Chondrocyte (in vitro differentiated cells): ENCODE data around the gene NRP2. TPM values are rescaled to one million over a fixed set of nuclear protein-coding genes. Genes with fewer than 3 reads are reported as not detected.

ENCODE experiments used
- DNase-seq: peaks from one replicate; pipeline ENCODE4 v3.0.0; 2021; ENCODE audit warnings: mixed read lengths, low spot score
- H3K27ac Mint-ChIP-seq: one replicate; pipeline ENCODE4 v1.8.0; 2021; ENCODE audit warnings: mild to moderate bottlenecking, moderate library complexity, mixed read lengths; ENCODE audit not compliant: unreplicated experiment
- H3K27me3 Mint-ChIP-seq: 2 replicates; pipeline ENCODE4 v1.8.0; 2021; ENCODE audit warnings: low read depth, mixed read lengths
- H3K36me3 Mint-ChIP-seq: 2 replicates; pipeline ENCODE4 v1.8.0; 2021; ENCODE audit warnings: low read depth, mixed read lengths
- H3K4me1 Mint-ChIP-seq: 2 replicates; pipeline ENCODE4 v1.8.0; 2021; ENCODE audit warnings: low read depth, mild to moderate bottlenecking, mixed read lengths
- H3K4me3 Mint-ChIP-seq: one replicate; pipeline ENCODE4 v1.8.0; 2021; ENCODE audit warnings: mild to moderate bottlenecking, moderate library complexity, mixed read lengths; ENCODE audit not compliant: unreplicated experiment
- H3K9me3 Mint-ChIP-seq: 2 replicates; pipeline ENCODE4 v1.8.0; 2021; ENCODE audit warnings: low read depth, mixed read lengths
- CTCF ChIP-seq: fragments of 200-600 bp; sonication (generic); IDR thresholded peaks from 2 replicates; pipeline ENCODE4 v1.5.0; 2021; ENCODE audit warnings: antibody characterized with exemption, mild to moderate bottlenecking, moderate library complexity
- total RNA-seq: library from RNA; stranded (reverse); gene quantifications from 3 replicates; pipeline ENCODE4 v1.2.1, GENCODE V29; 2021

NRP2 gene
- total RNA-seq, 1 donor from 2014 or later = 34.5 TPM

- DNase-seq = no peak
- Mint-ChIP-seq H3K27ac (peak overlapping the region; percentile 78), H3K4me3 (no peak overlapping the region), H3K36me3 (no peaks in the 10 kb centered on the region), H3K4me1 (peaks cover 75% of the 10 kb centered on the region), H3K9me3 (no peaks in the 10 kb centered on the region), H3K27me3 (no peaks in the 10 kb centered on the region)
- TF ChIP-seq CTCF = no peak
Measured at GRCh38 chr2:205705511-205706349, 23.4 kb downstream of the NRP2 start.

- Mint-ChIP-seq H3K9me3 (no peaks in the 10 kb centered on the region), H3K27ac (peak overlapping the region; percentile 97), H3K36me3 (peaks cover 1% of the 10 kb centered on the region), H3K27me3 (no peaks in the 10 kb centered on the region), H3K4me3 (peak overlapping the region; percentile 51), H3K4me1 (peaks cover 72% of the 10 kb centered on the region)
- TF ChIP-seq CTCF = no peak
- no peak for DNase-seq
Measured at GRCh38 chr2:205706769-205707381, 24.6 kb downstream of the NRP2 start.

- Mint-ChIP-seq H3K27me3 (no peaks in the 10 kb centered on the region), H3K4me1 (peaks cover 73% of the 10 kb centered on the region), H3K36me3 (peaks cover 1% of the 10 kb centered on the region), H3K9me3 (no peaks in the 10 kb centered on the region), H3K4me3 (no peak overlapping the region), H3K27ac (peak overlapping the region; percentile 97)
- no peak for TF ChIP-seq CTCF
- DNase-seq = no peak
Measured at GRCh38 chr2:205708231-205708631, 25.9 kb downstream of the NRP2 start.

GRCh38 chr2:205709319-205709718 lies 27.0 kb downstream of the NRP2 start:
- Mint-ChIP-seq H3K27me3 (no peaks in the 10 kb centered on the region), H3K36me3 (peaks cover 1% of the 10 kb centered on the region), H3K4me1 (peaks cover 76% of the 10 kb centered on the region), H3K4me3 (no peak overlapping the region), H3K27ac (no peak overlapping the region), H3K9me3 (no peaks in the 10 kb centered on the region)
- DNase-seq = no peak
- TF ChIP-seq CTCF = no peak

GRCh38 chr2:205712508-205712907 lies 30.2 kb downstream of the NRP2 start:
- peaks cover 75% of the 10 kb centered on the region for H3K4me1 Mint-ChIP-seq
- peak overlapping the region; percentile 73 for H3K27ac Mint-ChIP-seq
- H3K27me3 Mint-ChIP-seq = no peaks in the 10 kb centered on the region
- H3K9me3 Mint-ChIP-seq = no peaks in the 10 kb centered on the region
- DNase-seq = no peak
- TF ChIP-seq CTCF = no peak
- H3K36me3 Mint-ChIP-seq = peaks cover 1% of the 10 kb centered on the region
- H3K4me3 Mint-ChIP-seq = no peak overlapping the region
